ENCODE measurements around the gene GABRB1.

The GABRB1 gene

DNA sequence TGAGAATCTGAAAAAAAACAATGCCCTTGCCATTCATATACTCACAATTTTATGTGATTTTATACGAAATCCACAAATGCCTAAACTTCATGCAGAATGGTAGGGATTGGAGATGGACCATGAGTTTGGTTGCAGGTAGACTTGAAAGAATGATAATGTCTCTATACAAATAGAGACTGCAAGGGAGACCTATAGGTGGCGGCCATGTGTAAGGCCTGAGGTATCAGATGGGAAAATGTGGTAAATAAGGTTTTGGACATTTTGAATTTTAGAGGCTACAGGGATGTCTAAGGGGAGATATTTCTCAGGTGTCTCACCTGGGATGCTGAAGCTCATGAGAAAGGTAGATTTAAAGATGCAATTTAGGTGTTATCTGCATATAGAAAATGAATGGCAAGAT is 78.0 kb downstream of the GABRB1 start:
- TF ChIP-seq, protein P1, sequence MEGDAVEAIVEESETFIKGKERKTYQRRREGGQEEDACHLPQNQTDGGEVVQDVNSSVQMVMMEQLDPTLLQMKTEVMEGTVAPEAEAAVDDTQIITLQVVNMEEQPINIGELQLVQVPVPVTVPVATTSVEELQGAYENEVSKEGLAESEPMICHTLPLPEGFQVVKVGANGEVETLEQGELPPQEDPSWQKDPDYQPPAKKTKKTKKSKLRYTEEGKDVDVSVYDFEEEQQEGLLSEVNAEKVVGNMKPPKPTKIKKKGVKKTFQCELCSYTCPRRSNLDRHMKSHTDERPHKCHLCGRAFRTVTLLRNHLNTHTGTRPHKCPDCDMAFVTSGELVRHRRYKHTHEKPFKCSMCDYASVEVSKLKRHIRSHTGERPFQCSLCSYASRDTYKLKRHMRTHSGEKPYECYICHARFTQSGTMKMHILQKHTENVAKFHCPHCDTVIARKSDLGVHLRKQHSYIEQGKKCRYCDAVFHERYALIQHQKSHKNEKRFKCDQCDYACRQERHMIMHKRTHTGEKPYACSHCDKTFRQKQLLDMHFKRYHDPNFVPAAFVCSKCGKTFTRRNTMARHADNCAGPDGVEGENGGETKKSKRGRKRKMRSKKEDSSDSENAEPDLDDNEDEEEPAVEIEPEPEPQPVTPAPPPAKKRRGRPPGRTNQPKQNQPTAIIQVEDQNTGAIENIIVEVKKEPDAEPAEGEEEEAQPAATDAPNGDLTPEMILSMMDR (IDR thresholded peaks at IDR 0.05; ENCODE audit: low read length), result no peak; the same call in 1 of the 2 replicates
- no peak for TF ChIP-seq EZH2 (IDR thresholded peaks at IDR 0.05; ENCODE audit: borderline replicate concordance, low read length)
- Histone ChIP-seq H3K9me3 (ENCODE audit: low read length) (no peaks in the 10 kb centered on the region), H3K27ac (ENCODE audit: low read depth, low read length, poor library complexity, severe bottlenecking) (no peak overlapping the region), H3K4me1 (ENCODE audit: insufficient read depth, low read length, severe bottlenecking) (no peaks in the 10 kb centered on the region), H3K4me2 (ENCODE audit: low read length) (no peak overlapping the region), H3K4me3 (ENCODE audit: low read depth, low read length, poor library complexity, severe bottlenecking) (no peak overlapping the region), H3K9me2 (ENCODE audit: low read depth, low read length) (no peaks in the 10 kb centered on the region), H3K27me3 (ENCODE audit: insufficient read depth, low read length) (no peaks in the 10 kb centered on the region), H3K9ac (ENCODE audit: low read length) (no peak overlapping the region), H4K20me1 (ENCODE audit: insufficient read depth, low read length) (no peaks in the 10 kb centered on the region), H3K79me2 (ENCODE audit: insufficient read depth, low read length) (no peaks in the 10 kb centered on the region), H3K36me3 (ENCODE audit: insufficient read depth, low read length) (no peaks in the 10 kb centered on the region), H2AFZ (ENCODE audit: low read length) (no peak overlapping the region), H3F3A (ENCODE audit: insufficient read depth, low read length) (no peaks in the 10 kb centered on the region)

DNA sequence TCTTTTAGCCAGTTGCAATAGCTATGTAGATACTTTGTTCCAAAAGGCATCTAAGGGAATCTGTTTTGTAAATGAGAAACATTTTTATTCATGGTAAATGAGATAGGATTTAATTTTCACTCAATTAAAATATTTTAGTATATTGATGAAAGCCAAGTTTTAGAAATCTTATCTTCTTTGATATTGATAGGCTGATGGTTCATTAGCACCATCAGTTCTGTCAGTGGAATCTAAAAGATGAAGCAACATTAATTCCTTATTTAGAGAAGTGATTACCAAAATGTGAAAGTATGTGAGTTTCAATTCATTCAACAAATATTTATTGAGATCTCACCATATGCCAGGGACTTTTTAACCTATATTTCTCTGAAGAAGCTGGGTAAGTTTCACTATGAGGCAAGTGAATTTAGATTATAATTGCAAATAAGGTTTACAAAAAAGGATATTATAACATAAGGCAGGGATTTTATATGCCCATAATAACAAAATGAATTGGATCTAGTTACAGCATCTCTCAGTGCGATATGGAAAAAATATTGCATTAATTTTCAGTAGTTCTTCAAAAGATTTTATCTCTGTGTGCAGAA is 79.3 kb downstream of the GABRB1 start:
- no peaks in the 10 kb centered on the region for H3K27me3 ChIP-seq (ENCODE audit: insufficient read depth, low read length)
- H3K4me3 ChIP-seq (ENCODE audit: low read depth, low read length, poor library complexity, severe bottlenecking), result no peak overlapping the region
- no peaks in the 10 kb centered on the region for H3K9me2 ChIP-seq (ENCODE audit: low read depth, low read length)
- no peak overlapping the region for H3K9ac ChIP-seq (ENCODE audit: low read length)
- no peaks in the 10 kb centered on the region for H3K36me3 ChIP-seq (ENCODE audit: insufficient read depth, low read length)
- no peak overlapping the region for H3K4me2 ChIP-seq (ENCODE audit: low read length)
- no peaks in the 10 kb centered on the region for H3K9me3 ChIP-seq (ENCODE audit: low read length)
- no peak for TF ChIP-seq EZH2 (IDR thresholded peaks at IDR 0.05; ENCODE audit: borderline replicate concordance, low read length)
- TF ChIP-seq, protein P1 (IDR thresholded peaks at IDR 0.05; ENCODE audit: low read length), result no peak
- H3F3A ChIP-seq (ENCODE audit: insufficient read depth, low read length), result no peaks in the 10 kb centered on the region
- no peaks in the 10 kb centered on the region for H4K20me1 ChIP-seq (ENCODE audit: insufficient read depth, low read length)
- no peak overlapping the region for H2AFZ ChIP-seq (ENCODE audit: low read length)
- H3K79me2 ChIP-seq (ENCODE audit: insufficient read depth, low read length), result no peaks in the 10 kb centered on the region
- no peaks in the 10 kb centered on the region for H3K4me1 ChIP-seq (ENCODE audit: insufficient read depth, low read length, severe bottlenecking)
- no peak overlapping the region for H3K27ac ChIP-seq (ENCODE audit: low read depth, low read length, poor library complexity, severe bottlenecking)

DNA sequence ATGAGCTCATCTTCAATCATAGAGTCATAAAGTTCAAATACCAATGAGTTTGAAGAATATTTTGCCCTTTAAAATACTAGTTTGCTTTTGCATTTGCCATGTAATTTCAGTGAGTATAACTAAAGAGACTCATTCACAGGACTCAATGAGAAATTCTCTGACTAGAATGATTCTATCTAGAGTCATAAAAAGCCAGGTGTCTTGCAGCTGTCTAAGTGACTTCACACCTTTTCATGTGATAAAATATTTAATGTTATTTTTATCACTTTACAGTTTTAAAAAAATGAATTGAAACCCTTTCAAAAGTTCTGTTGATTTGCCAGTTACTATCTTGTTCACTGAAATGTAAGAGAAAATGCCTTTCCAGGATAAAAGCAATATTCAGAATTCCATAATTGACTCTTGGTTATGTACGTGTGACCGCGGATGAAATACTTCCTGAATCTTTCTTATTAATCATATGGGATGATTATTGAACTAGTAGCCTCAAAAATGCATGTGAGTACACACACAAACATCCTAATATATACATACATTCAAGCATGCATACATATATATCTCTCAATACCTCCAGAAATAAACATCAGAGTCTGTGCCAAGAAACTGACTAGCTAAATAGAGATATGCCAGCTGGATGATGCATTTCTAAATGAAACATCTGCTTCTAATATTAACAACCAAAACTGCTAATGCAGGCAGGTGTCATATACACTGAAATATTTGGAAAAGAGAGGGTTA is 87.0 kb downstream of the GABRB1 start:
- Histone ChIP-seq H4K20me1 (ENCODE audit: insufficient read depth, low read length) (no peaks in the 10 kb centered on the region), H3K9ac (ENCODE audit: low read length) (no peak overlapping the region), H3K9me3 (ENCODE audit: low read length) (no peaks in the 10 kb centered on the region)

More for the DNA sequence above, 87.0 kb downstream of the GABRB1 start:
- no peaks in the 10 kb centered on the region for H3K9me2 ChIP-seq (ENCODE audit: low read depth, low read length)
- no peaks in the 10 kb centered on the region for H3F3A ChIP-seq (ENCODE audit: insufficient read depth, low read length)
- no peak for TF ChIP-seq EZH2 (IDR thresholded peaks at IDR 0.05; ENCODE audit: borderline replicate concordance, low read length)
- TF ChIP-seq, protein P1 (IDR thresholded peaks at IDR 0.05; ENCODE audit: low read length), result no peak
- H3K4me3 ChIP-seq (ENCODE audit: low read depth, low read length, poor library complexity, severe bottlenecking), result no peak overlapping the region
- no peak overlapping the region for H3K4me2 ChIP-seq (ENCODE audit: low read length)
- H3K4me1 ChIP-seq (ENCODE audit: insufficient read depth, low read length, severe bottlenecking), result no peaks in the 10 kb centered on the region
- no peak overlapping the region for H3K27ac ChIP-seq (ENCODE audit: low read depth, low read length, poor library complexity, severe bottlenecking)
- no peak overlapping the region for H2AFZ ChIP-seq (ENCODE audit: low read length)
- H3K27me3 ChIP-seq (ENCODE audit: insufficient read depth, low read length), result no peaks in the 10 kb centered on the region
- no peaks in the 10 kb centered on the region for H3K79me2 ChIP-seq (ENCODE audit: insufficient read depth, low read length)
- no peaks in the 10 kb centered on the region for H3K36me3 ChIP-seq (ENCODE audit: insufficient read depth, low read length)
